Mesodermal cell (in vitro differentiated cells): ENCODE results near the gene PLXNB1.

ENCODE experiments used
- H3K27ac ChIP-seq: 2 replicates; pipeline ENCODE4 v1.7.0; 2013; ENCODE audit warnings: mild to moderate bottlenecking, low read depth, low read length, moderate library complexity; ENCODE audit not compliant: severe bottlenecking
- H3K36me3 ChIP-seq: 2 replicates; pipeline ENCODE4 v1.7.1; 2013; ENCODE audit warnings: mild to moderate bottlenecking, low read length, moderate library complexity; ENCODE audit not compliant: control insufficient read depth, insufficient read depth
- H3K4me1 ChIP-seq: one replicate; pipeline ENCODE4 v1.7.1; 2013; ENCODE audit warnings: mild to moderate bottlenecking, low read length; ENCODE audit not compliant: insufficient read depth, control insufficient read depth, poor library complexity, severe bottlenecking
- H3K4me3 ChIP-seq: 2 replicates; pipeline ENCODE4 v1.7.0; 2013; ENCODE audit warnings: low read length, control low read depth, mild to moderate bottlenecking; ENCODE audit not compliant: insufficient read depth, poor library complexity, severe bottlenecking; ENCODE audit errors: extremely low read depth
- H3K9me3 ChIP-seq: 2 replicates; pipeline ENCODE4 v1.7.1; 2013; ENCODE audit warnings: mild to moderate bottlenecking, low read length, moderate library complexity; ENCODE audit not compliant: control insufficient read depth
- WGBS, 2 experiments: methylation state at CpG; one replicate each; pipeline ENCODE4 v1.1.5; 2013; ENCODE audit warnings: missing lambda C conversion rate in 2 of 2; ENCODE audit not compliant: insufficient coverage in 2 of 2; 5-methylcytosine and 5-hydroxymethylcytosine counted together

The PLXNB1 gene

DNA sequence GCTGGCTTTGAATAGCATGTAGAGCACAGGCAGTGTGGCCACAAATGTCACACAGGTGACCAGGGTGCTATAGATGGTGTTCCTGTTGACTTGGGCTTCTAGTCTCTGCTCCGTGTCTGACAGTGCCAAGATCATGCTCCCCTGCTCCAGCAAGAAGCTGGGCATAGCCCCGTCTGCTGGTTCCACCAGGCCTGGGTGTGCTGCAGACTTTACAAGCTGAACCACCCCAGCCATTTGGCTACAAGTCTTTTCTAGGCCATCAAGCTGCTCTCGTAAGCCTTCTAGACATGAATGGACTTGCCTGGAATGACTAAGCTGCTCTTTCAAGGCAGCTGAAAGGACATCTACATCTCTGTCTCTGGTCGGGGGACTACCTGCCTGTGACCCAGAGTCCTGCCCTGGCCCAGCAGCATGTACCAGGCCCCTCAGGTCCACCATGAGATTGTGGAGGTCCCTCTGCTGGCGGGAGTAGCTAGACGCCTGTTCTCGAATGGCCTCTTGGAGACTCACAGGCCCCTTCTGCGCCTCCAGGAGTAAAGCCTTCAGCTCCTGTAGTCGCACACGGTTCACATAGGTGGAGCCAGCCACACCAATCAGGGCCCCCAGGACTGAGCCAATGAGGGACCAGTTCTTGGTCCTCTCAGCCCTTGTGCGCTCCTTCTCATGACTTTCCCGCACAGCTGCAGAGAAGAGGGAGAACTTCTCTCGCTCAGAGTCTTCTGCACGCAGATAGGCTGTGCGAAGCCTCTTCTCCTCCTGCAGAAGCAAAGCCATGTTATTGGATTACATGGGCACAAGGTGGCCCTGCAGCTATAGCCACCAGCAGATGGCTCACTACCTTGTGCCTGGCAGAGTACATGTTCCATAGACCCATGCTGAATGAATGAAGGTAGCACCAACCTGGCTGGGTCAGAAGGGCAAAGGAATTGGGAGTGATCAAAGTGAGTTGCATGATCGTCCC is 2.8 kb upstream of the PLXNB1 start:
- no peaks in the 10 kb centered on the region for H3K9me3 ChIP-seq
- peaks cover 41% of the 10 kb centered on the region for H3K36me3 ChIP-seq
- peak overlapping the region; percentile 5 for H3K27ac ChIP-seq
- no peak overlapping the region for H3K4me3 ChIP-seq
- peaks cover 16% of the 10 kb centered on the region for H3K4me1 ChIP-seq
- 83 to 89% methylated on average over 13 to 15 of the region's 16 CpGs for WGBS, 2 experiments

DNA sequence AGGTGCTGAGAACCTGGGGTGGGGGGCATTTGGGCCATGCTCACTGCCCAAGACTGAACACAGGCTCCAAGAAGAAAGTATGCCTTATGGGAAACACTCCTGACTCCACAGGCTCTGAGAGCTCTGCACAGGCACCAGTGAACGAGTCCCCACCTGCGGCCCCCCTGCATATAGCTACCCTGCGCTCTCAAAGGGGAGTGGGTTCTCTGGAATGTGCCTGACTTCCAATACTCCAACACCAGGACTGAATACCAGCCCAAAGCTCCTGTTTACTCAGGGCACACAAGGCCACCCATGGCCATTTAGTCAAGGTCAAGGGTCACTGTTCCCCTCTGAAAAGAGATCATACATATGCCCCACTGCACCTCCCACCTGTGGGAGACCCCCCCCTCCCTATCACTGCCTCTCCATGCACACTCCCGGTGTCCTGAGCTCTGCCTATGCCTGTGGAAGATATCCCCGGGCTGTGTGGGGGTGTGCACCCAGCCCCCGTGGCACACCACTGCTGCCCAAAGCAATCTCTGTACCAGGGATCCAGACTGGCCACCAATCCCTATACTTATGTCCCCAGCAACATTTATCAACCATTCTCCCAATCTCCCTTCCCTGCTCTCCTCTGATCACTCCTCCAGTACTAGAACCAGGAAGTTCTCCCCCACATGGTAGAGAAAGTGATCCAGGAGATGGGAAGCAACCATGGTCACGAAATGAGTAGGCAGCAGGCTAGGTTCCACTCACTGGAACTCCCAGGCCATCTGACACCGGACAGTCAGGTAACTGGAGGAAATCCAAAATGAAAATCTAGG is 1.5 kb upstream of the PLXNB1 start:
- peaks cover 41% of the 10 kb centered on the region for H3K36me3 ChIP-seq
- peaks cover 29% of the 10 kb centered on the region for H3K4me1 ChIP-seq
- no peak overlapping the region for H3K4me3 ChIP-seq
- 96 to 97% methylated on average over 5 of the region's 8 CpGs for WGBS, 2 experiments
- H3K27ac ChIP-seq = no peak overlapping the region
- no peaks in the 10 kb centered on the region for H3K9me3 ChIP-seq

DNA sequence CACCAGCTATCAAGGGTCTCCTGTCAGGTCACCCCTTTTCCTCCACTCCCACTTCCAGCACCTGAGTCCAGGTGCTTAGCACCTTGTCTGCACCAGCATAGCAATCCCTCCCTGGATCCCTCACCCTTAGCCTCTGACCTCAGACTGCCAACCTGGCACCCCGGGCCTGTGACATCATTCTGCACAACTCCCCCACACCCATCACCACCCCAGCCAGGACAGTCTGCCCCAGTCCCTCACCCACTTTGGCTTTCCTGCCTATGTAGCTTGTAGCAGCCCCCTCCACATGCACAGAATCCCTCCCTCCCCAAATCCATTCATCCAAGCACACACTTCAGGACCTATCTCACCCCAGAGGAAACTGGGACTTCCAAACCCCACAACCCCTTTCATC is 819 bp upstream of the PLXNB1 start:
- H3K36me3 ChIP-seq = peaks cover 41% of the 10 kb centered on the region
- no peak overlapping the region for H3K27ac ChIP-seq
- peaks cover 32% of the 10 kb centered on the region for H3K4me1 ChIP-seq
- no peak overlapping the region for H3K4me3 ChIP-seq
- no peaks in the 10 kb centered on the region for H3K9me3 ChIP-seq
- 100% methylated on average over 1 of the region's 1 CpG; no CpG with 5 or more reads in 1 of the 2 experiments for WGBS, 2 experiments

DNA sequence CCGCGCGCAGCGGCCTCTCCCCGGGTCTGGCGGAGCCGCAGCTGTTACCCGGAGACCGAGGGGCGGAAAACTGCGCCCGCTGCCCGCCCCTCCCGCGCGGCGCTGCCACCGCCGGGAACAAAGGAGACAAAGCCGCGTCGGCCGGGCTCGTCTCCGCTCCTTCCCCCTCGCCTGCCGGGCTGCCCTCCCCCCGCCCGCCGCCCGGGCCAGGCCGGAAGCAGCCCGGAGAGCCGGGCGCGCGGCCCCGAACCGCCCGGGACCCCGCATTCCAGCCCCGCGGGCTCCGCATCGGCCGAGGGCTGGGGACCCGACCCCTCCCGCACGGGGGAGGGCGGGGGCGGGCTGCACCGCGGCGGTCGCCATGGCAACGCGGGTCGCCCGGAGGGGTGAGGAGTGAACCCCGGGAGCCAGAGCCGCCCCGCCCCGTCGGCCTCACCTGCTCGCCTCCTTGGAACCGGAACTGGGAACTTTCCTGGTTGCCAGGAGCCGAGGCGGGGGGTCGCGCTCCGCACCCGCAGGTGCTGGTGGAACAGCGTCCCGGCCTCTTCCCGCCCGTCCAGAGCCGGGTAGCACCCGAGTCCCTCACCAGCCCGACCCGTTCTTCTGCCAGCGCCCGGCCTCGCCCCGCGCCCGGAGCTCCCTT is 448 bp downstream of the PLXNB1 start:
- Histone ChIP-seq H3K4me1 (peaks cover 38% of the 10 kb centered on the region), H3K4me3 (peak overlapping the region; percentile 59), H3K9me3 (no peaks in the 10 kb centered on the region), H3K36me3 (peaks cover 39% of the 10 kb centered on the region), H3K27ac (peak overlapping the region; percentile 94)
- 0% methylated on average over 59 to 61 of the region's 86 CpGs for WGBS, 2 experiments

DNA sequence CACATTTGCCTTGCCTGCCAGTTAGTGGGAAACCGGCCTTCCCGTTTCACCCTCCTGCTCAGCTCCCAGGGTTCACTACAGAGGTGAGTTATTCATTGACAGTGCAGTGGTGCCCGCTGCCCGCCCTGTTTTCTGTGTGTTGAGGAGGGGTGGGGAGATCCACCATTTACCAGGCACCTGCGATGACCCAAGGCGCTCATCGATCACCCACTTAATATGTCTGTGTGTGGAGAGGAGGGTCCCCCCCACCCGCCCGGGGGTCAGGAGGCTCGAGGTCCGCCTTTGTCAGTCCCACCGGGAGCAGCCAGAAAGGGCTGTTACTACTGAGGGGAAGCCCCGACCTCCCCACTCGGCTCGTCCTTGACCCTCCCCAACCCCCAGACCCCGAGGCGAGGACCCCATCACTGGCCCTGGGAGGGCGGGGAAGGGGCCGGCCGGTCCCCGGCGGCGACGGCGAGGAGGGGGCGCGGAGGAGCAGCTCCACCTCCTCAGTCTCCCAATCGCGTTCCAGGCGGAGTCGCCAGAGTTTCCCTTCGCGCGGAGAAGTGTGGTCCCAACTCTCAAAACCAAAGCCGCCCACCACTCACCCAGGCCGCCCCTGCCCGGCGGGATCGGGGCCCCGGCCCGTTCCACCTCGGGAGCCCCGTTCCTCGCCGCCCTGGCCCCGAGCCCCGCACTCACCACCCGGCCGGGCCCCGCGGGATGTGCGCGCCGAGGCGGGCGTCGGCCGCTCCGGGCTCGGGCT is 1.1 kb downstream of the PLXNB1 start:
- Histone ChIP-seq H3K27ac (peak overlapping the region; percentile 94), H3K36me3 (peaks cover 39% of the 10 kb centered on the region), H3K4me1 (peaks cover 38% of the 10 kb centered on the region), H3K4me3 (peak overlapping the region; percentile 59), H3K9me3 (no peaks in the 10 kb centered on the region)
- 0% methylated on average over 43 to 49 of the region's 60 CpGs for WGBS, 2 experiments

DNA sequence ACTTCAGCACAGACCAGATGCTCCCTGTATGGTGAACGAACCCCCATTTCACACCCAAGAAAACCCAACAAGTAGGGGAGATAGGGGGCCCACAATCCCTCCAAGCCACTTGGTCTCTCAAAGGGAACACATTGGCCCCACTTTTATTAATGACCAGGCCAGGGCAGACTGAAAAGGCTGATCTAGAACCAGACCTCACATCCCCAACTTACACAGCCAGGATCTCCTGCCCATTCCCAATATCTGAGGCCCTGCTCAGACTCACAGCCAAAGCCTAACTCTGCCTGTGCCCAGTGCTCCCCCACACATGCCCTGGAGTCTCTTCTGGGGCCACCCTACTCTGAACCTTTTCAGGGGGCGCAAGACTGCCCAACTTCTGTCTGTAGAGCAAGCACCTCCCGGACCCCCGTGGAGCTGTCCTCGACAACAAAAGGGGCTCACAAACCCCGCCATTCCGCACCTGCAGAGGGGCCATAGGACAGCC is 1.8 kb downstream of the PLXNB1 start:
- H3K27ac ChIP-seq = no peak overlapping the region
- peak overlapping the region; percentile 59 for H3K4me3 ChIP-seq
- peaks cover 38% of the 10 kb centered on the region for H3K4me1 ChIP-seq
- H3K36me3 ChIP-seq = peaks cover 38% of the 10 kb centered on the region
- 25 to 33% methylated on average over 6 of the region's 7 CpGs for WGBS, 2 experiments
- no peaks in the 10 kb centered on the region for H3K9me3 ChIP-seq

DNA sequence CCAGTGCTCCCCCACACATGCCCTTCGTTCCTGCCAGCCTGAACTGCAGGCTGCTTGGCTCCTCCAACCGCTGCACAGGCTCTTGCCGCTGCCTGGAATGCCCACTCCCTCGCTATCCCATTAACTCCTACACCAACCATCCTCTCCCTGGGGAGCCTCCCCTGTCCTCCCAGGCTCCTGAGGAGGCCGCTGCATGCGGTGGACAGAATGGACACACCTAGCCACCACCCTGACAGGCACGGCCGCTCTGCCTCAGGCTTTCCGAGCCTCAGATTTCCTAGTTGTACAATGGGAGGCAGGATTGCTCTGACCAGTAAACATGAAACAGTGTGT is 2.3 kb downstream of the PLXNB1 start:
- WGBS, 2 experiments = 89 to 91% methylated on average over 6 to 8 of the region's 9 CpGs
- Histone ChIP-seq H3K4me3 (peak overlapping the region; percentile 6), H3K4me1 (peaks cover 33% of the 10 kb centered on the region), H3K9me3 (no peaks in the 10 kb centered on the region), H3K27ac (no peak overlapping the region), H3K36me3 (peaks cover 32% of the 10 kb centered on the region)

DNA sequence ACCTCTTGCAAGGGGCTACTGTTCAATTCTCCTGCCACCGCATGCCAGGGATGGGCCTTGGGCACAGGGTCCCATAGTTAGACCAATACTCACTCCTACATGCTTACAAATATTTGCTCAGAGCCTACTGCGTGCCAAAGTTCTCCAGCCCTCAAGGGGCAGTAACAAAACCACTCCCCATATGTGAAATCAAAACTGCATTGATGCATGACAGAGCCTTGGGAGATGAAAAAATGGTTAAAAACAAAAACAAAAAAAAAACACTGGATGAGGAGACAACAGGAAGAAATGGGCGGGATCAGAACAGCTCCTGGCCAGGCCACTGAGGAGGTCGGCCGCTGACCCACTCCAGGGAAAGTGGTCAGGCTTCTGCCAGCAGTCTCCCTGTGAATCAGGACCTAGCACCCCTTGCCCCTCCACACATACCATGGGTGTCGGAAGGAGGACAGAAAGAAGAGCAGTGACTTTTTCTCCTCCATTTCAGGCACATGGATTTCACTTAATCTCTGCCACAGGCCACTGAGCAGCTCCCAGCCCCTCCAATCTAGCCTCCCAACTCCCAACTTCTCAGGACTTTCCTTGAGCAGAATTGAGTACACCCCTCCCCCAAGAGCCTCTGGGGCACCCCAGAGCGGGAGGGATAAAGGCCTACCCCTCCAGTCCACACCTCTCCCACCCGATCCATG is 2.8 kb downstream of the PLXNB1 start:
- H3K4me3 ChIP-seq = no peak overlapping the region
- H3K4me1 ChIP-seq = peaks cover 31% of the 10 kb centered on the region
- WGBS, 2 experiments = 76 to 91% methylated on average over 3 to 6 of the region's 8 CpGs
- peak overlapping the region; percentile 41 for H3K27ac ChIP-seq
- peaks cover 27% of the 10 kb centered on the region for H3K36me3 ChIP-seq
- no peaks in the 10 kb centered on the region for H3K9me3 ChIP-seq

DNA sequence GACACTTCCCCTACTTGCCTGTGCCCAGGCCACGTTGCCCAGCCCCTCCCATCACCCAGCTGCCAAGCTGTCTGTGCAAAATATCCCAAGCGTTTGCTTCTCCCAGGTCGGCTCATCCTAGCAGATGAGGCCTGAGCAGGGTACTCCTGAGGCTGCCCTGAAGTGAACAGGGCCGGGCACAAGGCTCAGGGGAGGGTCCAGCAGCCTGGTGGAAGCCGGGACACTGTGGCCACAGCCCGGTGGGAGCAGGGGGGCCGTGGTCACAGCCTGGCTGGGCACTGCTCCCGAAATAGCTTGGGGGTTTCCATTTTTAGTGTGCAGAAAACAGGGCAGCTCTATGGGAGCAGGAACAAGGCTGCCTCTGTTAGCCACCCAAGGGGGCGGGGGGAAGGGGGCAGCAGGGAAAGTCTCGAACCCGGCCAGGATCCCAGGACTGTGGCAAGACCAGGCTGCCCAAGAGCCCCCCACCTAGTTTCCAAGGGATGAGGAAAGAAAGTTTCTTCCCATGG is 3.4 kb downstream of the PLXNB1 start:
- Histone ChIP-seq H3K27ac (no peak overlapping the region), H3K36me3 (peaks cover 21% of the 10 kb centered on the region), H3K9me3 (no peaks in the 10 kb centered on the region), H3K4me1 (peaks cover 31% of the 10 kb centered on the region), H3K4me3 (no peak overlapping the region)
- WGBS, 2 experiments = 80 to 86% methylated on average over 6 to 11 of the region's 11 CpGs
